ENCODE data around the gene MAGI1.
"Not testable (repeated sequence)": the region's sequence is repeated elsewhere in the genome, so short reads cannot be mapped to it uniquely, and the experiment has no call there.

The MAGI1 gene

DNA sequence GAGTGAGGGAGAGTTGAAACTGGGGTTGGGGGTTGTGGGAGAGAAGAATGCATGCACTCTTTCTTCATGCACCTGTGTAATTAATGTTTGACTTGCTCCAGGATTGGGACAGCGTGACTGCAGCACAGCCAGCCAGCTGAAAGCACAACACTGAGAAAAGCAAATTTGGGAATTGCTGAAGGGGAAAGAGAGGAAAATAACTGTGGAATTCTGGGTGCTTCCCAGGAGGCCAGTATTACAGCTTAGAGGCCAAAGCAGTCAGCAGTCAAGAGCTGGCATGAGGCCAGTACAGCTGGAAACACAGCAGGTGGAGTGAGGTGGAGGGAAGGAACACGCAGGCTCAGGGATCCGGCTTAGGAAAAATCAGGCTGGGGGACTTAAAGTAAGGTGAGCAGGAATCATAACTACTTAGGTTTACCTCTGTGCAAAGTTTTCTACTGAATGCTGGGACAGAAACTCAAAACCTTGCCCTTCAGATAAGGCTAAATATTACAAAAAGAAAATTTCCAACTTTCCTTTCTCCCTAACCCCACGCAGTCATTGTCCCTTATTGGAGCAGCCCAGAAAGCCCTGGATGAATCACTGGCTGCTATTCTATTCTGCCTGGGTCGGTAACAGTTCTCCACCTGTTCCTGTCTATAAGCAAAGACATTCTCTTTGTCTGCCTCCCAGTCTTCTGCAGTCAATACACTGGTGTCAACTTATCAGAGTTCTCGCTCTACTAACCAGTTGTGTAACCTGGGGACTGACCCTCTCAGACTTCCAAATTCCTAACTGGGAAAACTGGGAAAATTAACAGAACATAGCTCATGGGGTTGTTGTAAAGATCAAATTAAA, 167.2 kb downstream of the MAGI1 start:
- no peak for DNase-seq

DNA sequence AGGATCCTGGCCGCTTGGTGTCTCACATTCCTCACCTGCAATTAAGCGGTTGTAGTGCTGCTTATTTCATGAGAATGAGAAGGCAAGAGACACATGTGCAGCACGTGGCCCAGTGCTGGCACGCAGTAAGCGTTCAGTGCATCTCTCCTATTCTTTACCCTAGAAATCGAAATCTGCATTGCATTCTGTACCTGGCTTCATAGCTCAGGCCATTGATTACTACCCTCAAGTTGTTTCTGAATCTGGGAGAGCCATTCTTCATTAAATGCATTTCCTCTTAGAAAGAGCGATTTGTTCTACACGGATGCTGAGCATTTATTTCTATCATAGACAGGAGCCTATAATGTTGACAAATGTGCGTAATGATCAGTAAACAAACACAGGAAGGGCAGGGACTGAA, 168.9 kb downstream of the MAGI1 start:
- DNase-seq: no peak

DNA sequence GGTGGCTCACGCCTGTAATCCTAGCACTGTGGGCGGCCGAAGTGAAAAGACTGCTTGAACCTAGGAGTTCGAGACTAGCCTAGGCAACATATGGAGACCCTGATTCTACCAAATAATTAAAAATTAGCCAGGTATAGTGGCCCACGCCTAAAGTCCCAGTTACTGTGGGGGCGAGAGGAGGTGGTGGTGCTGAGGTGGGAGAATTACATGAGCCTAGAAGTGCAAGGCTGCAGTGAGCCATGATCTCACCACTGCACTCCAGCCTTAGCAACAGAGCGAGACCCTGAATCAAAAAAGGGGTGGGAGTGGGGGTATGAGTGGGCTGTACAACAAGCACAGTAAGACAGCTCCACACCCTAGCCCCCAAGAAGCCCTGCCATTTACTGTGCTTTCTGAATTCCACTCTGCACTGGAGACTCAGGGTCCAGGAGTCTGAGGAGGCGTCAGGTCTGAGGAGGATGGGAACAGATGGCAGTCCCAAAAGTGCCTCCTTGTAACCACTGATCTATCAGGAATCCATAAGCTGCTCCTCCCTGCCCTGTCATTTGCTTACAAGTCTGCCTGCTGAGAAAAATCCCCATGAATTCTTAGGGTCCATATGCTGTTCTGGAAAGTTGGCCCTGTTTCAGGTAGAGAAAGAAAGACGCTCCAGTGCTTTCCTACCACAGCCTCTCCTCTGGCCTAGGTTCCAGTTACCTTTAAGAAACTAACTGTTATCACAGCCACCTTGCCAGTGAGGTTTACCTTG, 171.1 kb downstream of the MAGI1 start:
- DNase-seq: no peak

DNA sequence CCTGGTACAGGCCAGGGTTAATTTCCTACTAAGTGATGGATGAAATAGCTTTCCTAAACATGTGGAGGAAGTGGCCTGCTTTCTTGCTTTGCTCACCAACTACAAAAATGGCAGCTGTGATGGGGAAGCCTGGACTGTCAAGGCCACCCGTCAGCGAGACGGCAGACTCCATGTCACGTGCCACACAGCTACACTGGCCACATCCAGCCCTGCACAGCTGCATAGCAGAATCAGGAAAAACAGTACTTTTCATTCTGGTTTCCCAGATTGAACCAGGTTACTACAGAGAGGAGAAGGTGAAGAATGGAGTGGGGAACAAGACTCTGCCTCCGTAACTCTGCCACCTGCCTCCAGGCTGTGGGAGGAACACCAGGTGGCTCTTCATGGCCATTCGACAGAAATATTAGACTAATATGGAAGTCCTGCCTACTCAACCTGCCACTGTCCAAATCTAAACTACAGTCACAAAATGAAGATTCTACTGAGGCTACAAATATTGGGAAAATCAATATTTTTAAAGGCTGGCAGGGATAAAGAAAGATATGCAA, 174.3 kb downstream of the MAGI1 start:
- no peak for DNase-seq

DNA sequence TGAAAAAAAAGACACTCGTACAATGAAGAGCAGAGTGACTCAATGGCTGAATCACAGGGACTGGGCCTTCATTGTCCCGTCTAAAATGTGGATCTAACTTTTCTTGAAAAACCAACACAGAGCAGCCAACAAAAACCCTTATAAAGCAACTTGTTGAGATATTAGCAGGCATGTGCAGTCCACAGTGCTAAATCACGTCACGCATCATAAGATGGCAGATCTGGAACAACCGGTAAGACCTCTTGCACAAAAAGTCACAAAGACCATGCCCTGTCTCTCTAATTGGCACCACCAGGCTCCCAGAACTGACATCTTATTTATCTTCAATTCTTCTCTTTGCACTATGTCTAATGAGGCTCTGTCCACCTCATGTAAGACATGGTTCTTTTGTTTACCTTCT, 177.0 kb downstream of the MAGI1 start:
- DNase-seq: no peak

DNA sequence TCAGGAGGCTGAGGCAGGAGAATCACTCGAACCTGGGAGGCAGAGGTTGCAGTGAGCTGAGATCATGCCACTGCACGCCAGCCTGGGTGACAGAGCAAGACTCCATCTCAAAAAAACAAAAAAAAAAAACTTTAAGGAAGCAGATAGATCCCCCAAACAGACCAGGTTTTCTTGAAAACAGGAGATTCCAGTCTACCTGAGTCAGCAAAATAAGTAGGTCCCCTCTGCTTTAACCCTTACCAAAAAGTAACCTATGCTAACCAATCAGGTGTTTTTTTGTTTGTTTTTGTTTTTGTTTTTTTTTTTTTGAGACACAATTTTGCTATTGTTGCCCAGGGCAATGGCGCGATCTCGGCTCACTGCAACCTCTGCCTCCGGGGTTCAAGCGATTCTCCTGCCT, 179.1 kb downstream of the MAGI1 start:
- not testable (repeated sequence) for DNase-seq

DNA sequence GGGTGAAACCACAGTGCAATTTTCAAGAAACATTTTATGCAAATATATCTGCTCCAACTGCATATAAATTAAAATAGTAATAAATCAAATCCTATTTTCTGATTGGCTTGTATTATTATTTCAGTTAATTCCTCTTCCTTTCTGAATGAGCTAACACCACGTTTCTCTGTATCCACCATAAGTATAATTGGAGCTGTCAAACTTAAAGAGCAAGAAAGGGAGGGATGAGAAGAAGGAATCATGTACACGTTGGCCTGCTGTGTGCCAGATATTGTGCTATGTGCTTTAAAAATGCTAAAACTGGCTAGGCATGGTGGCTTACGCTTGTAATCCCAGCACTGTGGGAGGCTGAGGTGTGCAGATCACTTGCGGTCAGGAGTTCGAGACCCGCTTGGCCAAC, 180.0 kb downstream of the MAGI1 start:
- DNase-seq: no peak

DNA sequence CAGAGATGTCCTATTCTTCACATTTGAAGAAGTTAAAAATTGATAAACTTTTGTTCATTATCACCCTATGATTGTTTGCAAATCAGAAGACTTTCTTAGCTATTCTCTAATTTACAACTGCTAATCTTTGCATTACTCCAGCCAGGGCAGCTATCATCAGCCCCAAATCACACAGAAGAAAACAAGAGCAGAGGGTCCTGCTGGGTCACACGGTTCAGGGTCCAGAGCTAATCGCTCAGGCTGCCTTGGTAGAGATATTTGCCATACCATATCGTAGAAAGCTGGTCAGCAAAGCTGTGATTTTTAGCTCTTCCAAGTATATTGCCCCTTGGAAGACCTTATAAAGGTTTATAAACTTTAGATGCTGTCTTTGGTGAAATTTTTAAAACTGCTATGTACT, 181.4 kb downstream of the MAGI1 start:
- DNase-seq: no peak

DNA sequence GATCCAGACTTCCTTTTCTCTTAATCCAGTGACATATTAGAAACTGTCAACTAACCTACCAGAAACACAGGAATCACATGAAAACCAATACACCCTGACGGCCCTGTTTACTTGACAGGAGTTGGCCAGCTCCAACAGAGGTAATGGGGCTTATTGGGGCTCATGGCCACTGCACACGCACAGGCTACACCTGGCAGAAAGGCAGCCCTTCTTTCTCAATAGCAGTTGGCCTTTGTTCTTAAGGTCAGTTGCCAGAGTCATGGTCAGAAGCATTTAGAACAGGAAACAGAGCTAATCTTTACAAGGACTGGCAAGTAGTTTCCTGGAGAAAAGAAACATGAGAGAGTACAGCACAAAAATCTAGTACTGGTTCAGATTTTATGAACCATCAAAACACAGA, 181.8 kb downstream of the MAGI1 start:
- no peak for DNase-seq

DNA sequence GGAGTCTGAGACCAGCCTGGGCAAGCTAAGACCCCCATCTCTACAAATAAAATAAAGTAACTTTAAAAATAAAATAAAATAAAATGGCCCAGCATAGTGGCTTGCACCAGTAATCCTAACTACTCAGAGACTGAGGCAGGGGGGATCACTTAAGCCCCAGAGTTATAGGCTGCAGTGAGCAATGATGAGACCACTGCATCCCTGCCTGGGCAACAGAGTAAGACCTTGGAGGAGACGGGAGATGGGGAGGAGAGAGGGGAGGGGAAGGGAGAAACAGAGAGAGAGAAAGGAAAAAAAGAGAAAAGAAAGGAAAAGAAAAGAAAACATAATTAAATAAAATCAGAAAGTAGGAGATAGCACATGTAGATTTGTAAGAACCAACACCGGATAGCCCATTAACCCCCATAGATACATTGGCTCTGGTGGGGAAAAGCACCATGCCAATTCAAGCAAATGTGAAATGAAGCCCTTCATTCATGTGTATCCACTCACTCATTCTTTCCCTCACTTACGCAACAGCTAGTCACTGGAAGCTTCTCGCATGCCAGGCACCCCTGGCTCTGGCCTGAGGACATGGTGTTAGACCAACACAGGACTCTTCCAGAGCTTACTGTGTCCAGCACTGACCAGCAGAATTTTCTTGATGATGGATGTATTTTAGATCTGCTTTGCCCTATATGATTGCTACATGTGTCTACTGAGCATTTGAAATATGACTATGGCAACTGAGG, 183.2 kb downstream of the MAGI1 start:
- DNase-seq: no peak

DNA sequence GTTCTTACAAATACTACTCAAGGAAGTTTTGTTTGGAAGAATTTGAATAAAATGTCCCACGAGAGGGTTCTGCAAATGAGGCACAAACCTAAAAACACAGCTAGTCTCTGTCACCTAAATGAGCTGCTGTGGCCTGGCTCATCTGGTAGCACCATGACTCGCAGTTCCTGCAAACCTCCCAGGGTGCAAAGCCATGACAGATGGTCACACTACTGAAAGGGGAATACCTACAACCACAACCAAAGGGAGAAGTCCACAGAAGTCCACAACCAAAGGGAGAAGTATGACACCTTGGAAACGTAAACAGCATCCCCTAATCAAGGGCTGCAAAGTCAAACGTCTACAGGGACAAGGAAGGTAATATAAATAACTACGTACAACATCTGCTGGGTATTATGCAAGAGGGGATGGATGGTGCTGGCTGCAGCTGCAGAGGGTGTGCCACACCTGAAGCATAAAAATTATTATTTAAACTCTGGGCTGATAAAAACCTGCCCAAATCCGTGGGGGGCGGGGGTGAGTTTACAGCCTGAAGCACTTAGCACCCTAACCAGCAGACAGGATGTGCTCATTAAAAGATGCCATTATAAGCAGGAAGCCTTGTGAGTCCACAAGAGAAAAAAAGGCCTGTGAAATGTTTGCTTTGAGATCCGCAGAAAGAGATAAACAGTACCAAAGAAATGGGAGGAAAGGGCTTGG, 184.0 kb downstream of the MAGI1 start:
- DNase-seq: no peak

DNA sequence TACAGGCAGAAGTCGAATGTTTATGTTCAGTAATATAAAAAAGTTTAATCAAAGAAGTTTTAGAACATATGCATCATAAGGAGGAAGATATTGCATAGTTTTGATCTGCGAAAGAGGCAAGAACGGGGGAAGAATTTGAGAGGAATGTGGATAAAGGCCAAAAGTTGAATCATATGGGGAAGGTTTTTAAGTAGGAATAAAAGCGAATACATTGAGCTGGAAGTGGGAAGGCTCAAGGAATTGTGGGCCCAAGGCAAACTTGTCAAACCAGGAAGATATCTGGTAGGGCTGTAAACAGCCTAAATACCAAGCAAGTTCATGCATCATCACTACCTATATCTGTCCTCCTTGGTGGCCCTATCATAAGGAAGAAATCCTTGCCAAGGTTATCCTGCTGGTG, 186.9 kb downstream of the MAGI1 start:
- no peak for DNase-seq

DNA sequence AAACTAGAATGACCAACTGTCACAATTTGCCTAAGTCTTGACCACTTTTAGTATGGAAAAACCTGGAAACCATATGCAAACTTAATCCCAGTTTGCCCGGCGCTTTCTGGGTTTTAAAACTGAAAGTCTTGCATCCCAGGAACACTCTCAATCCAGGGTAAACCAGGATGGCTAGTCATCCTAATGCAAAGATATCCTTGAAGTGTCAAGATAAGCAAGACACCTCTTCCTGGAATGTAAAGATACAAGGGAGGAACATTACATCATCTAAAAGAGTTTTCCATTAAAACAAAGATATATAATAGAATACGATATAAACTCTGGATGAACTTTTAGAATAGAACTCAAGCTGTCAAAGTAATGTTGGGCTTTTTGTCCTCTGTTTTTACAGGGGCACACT, 188.5 kb downstream of the MAGI1 start:
- no peak for DNase-seq

DNA sequence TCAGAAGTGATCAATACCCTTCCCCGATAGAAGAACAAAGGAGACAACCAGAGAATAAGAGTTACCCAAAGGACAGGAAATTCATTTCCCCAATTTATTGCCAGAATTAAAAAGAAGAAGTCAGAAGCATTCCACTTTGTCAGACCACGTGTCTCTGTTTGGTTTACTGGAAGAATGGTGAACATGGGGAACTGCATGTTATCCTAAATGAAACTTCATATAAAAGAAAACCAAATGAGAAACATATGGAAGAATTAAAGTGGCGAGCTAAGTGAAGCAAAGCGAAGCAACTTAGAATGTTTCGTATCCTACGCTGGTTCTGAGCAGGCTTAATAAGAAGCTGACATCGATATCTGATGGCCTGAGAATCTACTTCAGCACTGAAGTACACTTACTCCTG, 190.7 kb downstream of the MAGI1 start:
- DNase-seq: no peak

DNA sequence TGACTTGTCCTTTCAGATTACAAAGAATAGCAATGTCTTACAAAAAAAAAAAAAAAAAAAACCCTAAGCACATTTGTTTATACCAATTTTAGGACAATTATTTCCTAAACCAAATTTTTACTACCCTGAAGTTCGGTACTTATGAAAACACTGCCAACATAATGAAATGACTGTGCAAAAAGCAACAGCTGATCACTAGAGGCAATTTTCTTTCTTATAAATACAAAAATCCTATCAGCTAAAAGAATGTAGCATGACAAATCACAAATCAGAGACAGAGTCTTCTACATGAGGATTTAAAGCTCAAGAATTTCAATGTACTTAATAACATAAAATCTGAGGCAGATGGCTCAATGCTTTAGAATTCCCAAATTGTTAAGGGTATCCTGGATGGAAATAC, 191.8 kb downstream of the MAGI1 start:
- no peak for DNase-seq

DNA sequence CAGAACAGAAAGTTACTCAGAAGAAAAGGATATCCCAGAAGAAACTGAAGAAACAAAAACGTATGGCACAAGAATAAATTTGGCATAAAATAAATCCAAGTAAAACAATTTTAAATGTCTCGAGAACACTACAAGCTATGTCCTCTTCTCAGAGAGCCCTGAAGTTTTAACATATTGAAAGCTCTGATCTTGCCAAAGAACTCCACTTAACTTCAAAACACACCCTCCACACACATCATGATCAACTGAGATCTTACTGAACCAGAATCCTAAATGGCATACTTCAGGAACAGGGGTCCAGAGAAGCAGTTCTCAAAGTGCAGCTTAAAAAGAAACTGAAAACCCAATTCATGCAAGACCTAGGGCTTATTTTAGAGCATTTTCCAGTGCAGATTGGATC, 194.3 kb downstream of the MAGI1 start:
- DNase-seq: no peak

DNA sequence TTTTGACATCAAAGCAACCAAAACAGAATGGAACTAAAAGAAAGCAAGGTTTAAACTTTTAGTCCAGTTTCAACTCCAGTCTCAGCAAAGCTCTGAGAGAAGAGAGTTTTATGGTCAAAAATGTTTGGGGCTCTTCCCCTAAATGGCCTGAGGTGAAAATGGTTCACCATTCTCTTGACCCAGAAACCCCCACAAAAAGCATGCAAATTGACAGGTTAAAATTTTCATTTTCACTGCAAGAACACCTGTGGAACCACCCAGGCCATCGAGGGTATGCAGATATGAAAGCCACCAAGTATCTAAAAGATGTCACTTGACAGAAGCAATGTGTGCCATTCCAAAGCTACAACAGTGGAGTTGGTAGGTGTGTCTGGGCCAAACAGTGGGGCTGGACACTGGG, 195.0 kb downstream of the MAGI1 start:
- no peak for DNase-seq

DNA sequence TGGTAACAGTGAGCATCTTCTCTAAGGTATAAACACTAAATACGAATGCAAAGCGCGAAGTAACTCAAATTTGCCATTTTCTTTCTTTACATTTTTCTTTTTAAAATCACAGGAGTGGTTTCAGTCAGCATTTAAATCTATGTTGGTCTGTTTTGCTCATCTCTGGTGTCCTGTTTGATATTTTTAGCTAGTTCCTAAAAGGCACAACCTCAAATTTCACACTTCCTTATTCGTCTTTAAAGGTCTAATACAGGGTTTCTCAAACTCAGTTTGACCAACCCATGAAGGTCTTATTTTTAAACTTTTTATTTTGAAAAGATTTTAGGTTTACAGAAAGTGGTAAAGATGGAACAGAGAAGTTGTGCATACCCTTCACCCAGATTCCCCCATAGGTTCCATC, 201.1 kb downstream of the MAGI1 start:
- no peak for DNase-seq

DNA sequence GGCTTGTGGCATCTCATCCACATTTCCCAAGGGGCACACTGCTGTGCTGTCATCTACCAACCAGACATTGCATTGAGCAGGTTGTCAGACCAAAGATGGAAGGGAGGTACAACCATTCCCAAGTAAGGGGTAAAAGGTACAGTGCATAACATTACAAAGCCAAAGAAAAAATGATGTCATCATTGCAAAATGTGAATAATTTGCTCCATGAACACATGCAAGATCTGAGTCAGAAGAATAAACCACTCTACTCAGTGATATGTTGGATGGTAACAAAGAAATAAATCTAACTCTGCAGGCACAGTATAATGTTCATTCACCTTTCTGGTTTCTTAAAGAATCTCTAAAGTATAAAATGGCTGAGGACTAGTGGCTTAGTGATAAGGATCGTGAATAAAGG, 202.7 kb downstream of the MAGI1 start:
- no peak for DNase-seq

DNA sequence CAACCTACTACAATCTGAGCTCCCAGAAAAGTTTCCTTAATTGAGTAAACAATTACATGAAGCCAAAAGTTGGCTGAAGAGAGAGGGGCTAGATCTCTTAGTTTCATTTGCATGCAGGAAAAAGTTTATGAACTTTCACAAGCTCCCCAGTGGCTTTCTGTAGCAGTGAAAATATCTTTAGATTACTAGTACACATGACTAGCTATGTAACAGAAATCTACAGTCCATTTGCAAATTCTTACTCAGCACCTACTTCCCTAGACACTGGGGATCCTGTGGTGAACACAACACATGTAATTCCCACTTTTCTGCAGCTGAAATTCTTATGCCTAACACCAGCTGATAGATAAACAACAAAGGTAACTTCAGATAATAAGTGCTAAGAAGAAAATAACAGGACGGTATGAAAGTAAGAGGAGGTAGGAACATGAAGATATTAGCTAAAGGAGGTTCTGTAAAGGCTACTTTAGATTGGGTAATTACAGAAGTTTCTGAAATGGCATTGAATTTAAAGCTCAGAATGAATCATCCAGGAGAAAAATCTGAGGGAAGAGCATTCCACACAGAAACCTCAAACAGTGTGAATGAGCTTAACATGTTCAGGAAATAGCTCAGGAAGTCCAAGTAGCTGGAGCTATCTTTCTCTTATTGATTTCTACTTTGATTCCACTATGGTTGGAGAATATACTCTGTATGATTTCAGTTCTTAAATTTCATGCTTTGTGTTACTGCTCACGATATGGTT, 204.8 kb downstream of the MAGI1 start:
- no peak for DNase-seq

DNA sequence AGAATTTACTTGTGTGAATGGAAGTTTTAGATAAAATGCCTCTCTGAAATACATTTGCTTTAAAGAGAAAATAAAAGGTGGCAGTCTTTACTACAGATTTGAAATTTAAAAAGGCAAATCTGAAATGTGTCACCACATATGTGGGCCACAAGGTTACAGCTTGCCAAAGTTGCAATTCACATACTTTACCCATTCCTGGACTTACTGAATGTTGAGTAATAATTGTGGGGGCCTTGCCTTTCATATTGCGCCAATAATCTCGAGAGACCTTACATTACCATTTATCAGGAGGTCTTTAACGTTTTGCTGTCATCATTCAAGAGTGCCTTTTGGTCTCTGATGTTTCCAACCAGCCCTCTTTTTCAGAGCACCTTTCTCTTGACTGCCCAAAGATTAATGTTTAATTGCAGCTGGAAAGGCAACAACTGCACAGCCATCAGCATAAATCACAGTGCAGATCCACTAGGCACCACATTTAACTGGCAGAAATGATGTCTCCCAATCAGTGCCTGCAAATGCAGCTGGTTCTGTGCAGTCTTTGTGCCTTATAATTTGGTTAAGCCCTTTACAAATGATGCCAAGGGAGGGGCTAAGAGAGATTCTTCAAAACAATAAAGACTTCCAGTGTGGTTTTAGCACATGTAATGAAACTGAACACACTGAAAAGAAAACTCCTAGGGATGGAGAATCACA, 206.8 kb downstream of the MAGI1 start:
- DNase-seq: no peak

Measured in effector CD4-positive, alpha-beta T cell (primary cell).